Measurements from ENCODE around the gene KLHL29. TPM values are rescaled to one million over a fixed set of nuclear protein-coding genes. Genes with fewer than 3 reads are reported as not detected.

Gene KLHL29
- total and polyA plus RNA-seq, 2 donors (not counting 3 experiments of a cell fraction or from before 2014, with no cell fraction given): 4.6 to 12.7 TPM

- DNase-seq (ENCODE audit: low read depth, low spot score) (peak; percentile 16), FAIRE-seq (no peak)
- ChIA-PET CTCF (no interaction called here), POLR2A (no interaction called here)
- Histone ChIP-seq H3K9me3 (replicated peaks; ENCODE audit: control insufficient read depth, insufficient read depth, low read length) (no peaks in the 10 kb centered on the region), H3K79me2 (ENCODE audit: control insufficient read depth, insufficient read depth, low read length) (no peaks in the 10 kb centered on the region), H3K9me1 (replicated peaks; ENCODE audit: control insufficient read depth, extremely low read depth, insufficient read depth, low read length) (no peaks in the 10 kb centered on the region), H3K36me3 (ENCODE audit: control insufficient read depth in 2 of 2, extremely low read depth in 1 of 2, insufficient read depth in 2 of 2, low read length in 2 of 2) (no peaks in the 10 kb centered on the region), H3K4me1 (ENCODE audit: control insufficient read depth, extremely low read depth, insufficient read depth, low read length) (no peaks in the 10 kb centered on the region), H2AFZ (ENCODE audit: low read depth, low read length) (no peak overlapping the region), H3K4me2 (ENCODE audit: insufficient read depth, low read length) (no peak overlapping the region), H3K4me3 (replicated peaks in 1 of 3; ENCODE audit: insufficient read depth in 1 of 3, low read depth in 1 of 3, low read length in 3 of 3) (no peak overlapping the region), H3K9ac (replicated peaks; ENCODE audit: extremely low read depth, insufficient read depth, low read length) (no peak overlapping the region), H4K20me1 (replicated peaks; ENCODE audit: control insufficient read depth, extremely low read depth, insufficient read depth, low read length) (no peaks in the 10 kb centered on the region), H3K27ac (ENCODE audit: insufficient read depth, low read depth, low read length) (no peak overlapping the region), H3K27me3 (ENCODE audit: control insufficient read depth in 2 of 2, insufficient read depth in 2 of 2, low read length in 2 of 2) (no peaks in the 10 kb centered on the region)
- TF ChIP-seq EZH2 (IDR thresholded peaks at IDR 0.05; ENCODE audit: borderline replicate concordance, low read depth, low read length, severe bottlenecking) (no peak), FOS (IDR thresholded peaks at IDR 0.05; ENCODE audit: borderline replicate concordance, insufficient read depth, low read length) (no peak), POLR2A (IDR thresholded peaks at IDR 0.05; ENCODE audit: low read depth, low read length) (no peak)
- intact Hi-C loops (cut with micrococcal nuclease) (no loop called here), dilution Hi-C loops (cut with MboI; ENCODE audit: extremely low pct_ligation_motif_present, low sequenced_read_pairs) (no loop called here)
- no TSS peak for BruUV-seq (replicated peaks)
Observed at GRCh38 chr2:23590241-23590869, 205.4 kb downstream of the KLHL29 start.

GRCh38 chr2:23591111-23591510 is 206.1 kb downstream of the KLHL29 start:
- CTCF ChIA-PET: no interaction called here
- POLR2A ChIA-PET: no interaction called here
- intact Hi-C loops (cut with micrococcal nuclease) (no loop called here), dilution Hi-C loops (cut with MboI; ENCODE audit: extremely low pct_ligation_motif_present, low sequenced_read_pairs) (no loop called here)
- no peak overlapping the region for H3K4me2 ChIP-seq (ENCODE audit: insufficient read depth, low read length)
- H3K9me3 ChIP-seq (replicated peaks; ENCODE audit: control insufficient read depth, insufficient read depth, low read length): no peaks in the 10 kb centered on the region
- H3K9ac ChIP-seq (replicated peaks; ENCODE audit: extremely low read depth, insufficient read depth, low read length): no peak overlapping the region
- H3K4me1 ChIP-seq (ENCODE audit: control insufficient read depth, extremely low read depth, insufficient read depth, low read length): no peaks in the 10 kb centered on the region
- no peaks in the 10 kb centered on the region for H3K9me1 ChIP-seq (replicated peaks; ENCODE audit: control insufficient read depth, extremely low read depth, insufficient read depth, low read length)
- no peaks in the 10 kb centered on the region for H4K20me1 ChIP-seq (replicated peaks; ENCODE audit: control insufficient read depth, extremely low read depth, insufficient read depth, low read length)
- no TSS peak for BruUV-seq (replicated peaks)
- TF ChIP-seq POLR2A (IDR thresholded peaks at IDR 0.05; ENCODE audit: low read depth, low read length) (no peak), GATA2 (IDR thresholded peaks at IDR 0.05; ENCODE audit: insufficient read depth, insufficient read length, low read depth, low read length) (no peak), POLR2AphosphoS5 (IDR thresholded peaks at IDR 0.05; ENCODE audit: insufficient read depth, low read depth, low read length) (no peak), MYC (IDR thresholded peaks at IDR 0.05; ENCODE audit: low read depth, low read length) (no peak), FOS (IDR thresholded peaks at IDR 0.05; ENCODE audit: borderline replicate concordance, insufficient read depth, low read length) (no peak), EZH2 (IDR thresholded peaks at IDR 0.05; ENCODE audit: borderline replicate concordance, low read depth, low read length, severe bottlenecking) (no peak), JUN (IDR thresholded peaks at IDR 0.05; ENCODE audit: borderline replicate concordance, insufficient read depth, insufficient read length, low read depth) (no peak)
- TF ChIP-seq, protein P1, sequence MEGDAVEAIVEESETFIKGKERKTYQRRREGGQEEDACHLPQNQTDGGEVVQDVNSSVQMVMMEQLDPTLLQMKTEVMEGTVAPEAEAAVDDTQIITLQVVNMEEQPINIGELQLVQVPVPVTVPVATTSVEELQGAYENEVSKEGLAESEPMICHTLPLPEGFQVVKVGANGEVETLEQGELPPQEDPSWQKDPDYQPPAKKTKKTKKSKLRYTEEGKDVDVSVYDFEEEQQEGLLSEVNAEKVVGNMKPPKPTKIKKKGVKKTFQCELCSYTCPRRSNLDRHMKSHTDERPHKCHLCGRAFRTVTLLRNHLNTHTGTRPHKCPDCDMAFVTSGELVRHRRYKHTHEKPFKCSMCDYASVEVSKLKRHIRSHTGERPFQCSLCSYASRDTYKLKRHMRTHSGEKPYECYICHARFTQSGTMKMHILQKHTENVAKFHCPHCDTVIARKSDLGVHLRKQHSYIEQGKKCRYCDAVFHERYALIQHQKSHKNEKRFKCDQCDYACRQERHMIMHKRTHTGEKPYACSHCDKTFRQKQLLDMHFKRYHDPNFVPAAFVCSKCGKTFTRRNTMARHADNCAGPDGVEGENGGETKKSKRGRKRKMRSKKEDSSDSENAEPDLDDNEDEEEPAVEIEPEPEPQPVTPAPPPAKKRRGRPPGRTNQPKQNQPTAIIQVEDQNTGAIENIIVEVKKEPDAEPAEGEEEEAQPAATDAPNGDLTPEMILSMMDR (IDR thresholded peaks at IDR 0.05; ENCODE audit: extremely low read depth in 1 of 2, insufficient read depth in 1 of 2, low read depth in 1 of 2, low read length in 2 of 2): no peak
- TF ChIP-seq, protein P2, sequence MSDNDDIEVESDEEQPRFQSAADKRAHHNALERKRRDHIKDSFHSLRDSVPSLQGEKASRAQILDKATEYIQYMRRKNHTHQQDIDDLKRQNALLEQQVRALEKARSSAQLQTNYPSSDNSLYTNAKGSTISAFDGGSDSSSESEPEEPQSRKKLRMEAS (IDR thresholded peaks at IDR 0.05; ENCODE audit: insufficient read depth, insufficient read length): no peak
- no peak overlapping the region for H2AFZ ChIP-seq (ENCODE audit: low read depth, low read length)
- H3K4me3 ChIP-seq (replicated peaks in 1 of 3; ENCODE audit: insufficient read depth in 1 of 3, low read depth in 1 of 3, low read length in 3 of 3): no peak overlapping the region
- no peaks in the 10 kb centered on the region for H3K36me3 ChIP-seq (ENCODE audit: control insufficient read depth in 2 of 2, extremely low read depth in 1 of 2, insufficient read depth in 2 of 2, low read length in 2 of 2)
- FAIRE-seq (no peak), DNase-seq (ENCODE audit: low read depth, low spot score) (no peak)
- H3K27me3 ChIP-seq (ENCODE audit: control insufficient read depth in 2 of 2, insufficient read depth in 2 of 2, low read length in 2 of 2): no peaks in the 10 kb centered on the region
- no peak overlapping the region for H3K27ac ChIP-seq (ENCODE audit: insufficient read depth, low read depth, low read length)
- H3K79me2 ChIP-seq (ENCODE audit: control insufficient read depth, insufficient read depth, low read length): no peaks in the 10 kb centered on the region

All from endothelial cell of umbilical vein (primary cell).